ENCODE results near the gene MICOS13. TPM values are rescaled to one million over a fixed set of nuclear protein-coding genes. Genes with fewer than 3 reads are reported as not detected.
A peak's percentile ranks its signal among the peaks of the same experiment; 100 is the strongest.
"Not testable (repeated sequence)": the region's sequence is repeated elsewhere in the genome, so short reads cannot be mapped to it uniquely, and the experiment has no call there.

The MICOS13 gene
- total RNA-seq, 2 experiments from 2014 or later, result 38.7 to 39.5 TPM

DNA sequence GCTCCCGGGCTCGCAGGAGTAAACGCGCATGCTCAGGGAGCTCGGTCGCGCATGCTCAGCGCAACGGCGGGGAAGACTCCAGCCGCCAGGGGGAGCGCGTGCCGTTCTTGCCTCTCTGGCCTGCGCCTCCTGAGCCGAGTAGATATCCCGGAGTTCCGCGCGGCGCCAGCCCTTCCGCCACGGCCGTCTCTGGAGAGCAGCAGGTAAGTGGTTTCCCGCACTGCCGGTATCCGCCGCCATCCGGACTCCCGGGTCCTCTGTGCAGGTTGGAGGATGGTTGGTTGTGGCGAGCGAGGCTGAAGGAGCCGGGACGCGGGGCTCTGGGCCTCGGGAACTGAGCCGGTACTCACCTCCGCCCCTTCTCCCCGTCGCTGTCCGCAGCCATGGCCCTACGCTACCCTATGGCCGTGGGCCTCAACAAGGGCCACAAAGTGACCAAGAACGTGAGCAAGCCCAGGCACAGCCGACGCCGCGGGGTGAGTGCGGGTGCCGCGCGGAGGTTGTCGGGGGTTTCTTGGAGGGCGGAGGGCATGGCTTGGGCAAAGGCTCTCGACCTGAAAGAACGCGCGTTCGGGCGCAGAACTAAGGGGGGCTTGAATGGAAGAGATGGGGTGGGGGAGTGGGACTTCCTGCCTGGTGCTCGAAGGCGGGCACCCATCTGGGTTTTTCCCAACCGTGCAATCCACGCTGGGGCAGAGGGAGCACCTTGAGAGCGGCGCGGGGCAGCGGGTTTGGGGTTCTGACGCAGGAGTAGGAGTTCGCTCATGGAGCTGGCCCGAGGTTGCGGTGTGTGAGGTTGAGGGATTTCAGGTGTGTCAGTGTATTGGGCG is 10.0 kb upstream of the MICOS13 start, which contains the start of gene RPL36:
TSS of gene RPL36 (plus strand) at position 171 of the 830 bp plus-strand sequence. CDS start at position 384, 213 bp downstream.
- H3K36me3 Mint-ChIP-seq (ENCODE audit: low read depth), result peaks cover 43% of the 10 kb centered on the region
- H3K4me3 Mint-ChIP-seq, result peak within 1 kb of the TSS; percentile 90
- peak; percentile 99 for DNase-seq
- H3K27ac Mint-ChIP-seq, result peak within 1 kb of the TSS; percentile 91
- POLR2A ChIA-PET, result interaction anchor here (0.6 to 4.1 kb wide), 20 partner anchors 8 to 734 kb away, joined by 3 to 109 read pairs (median 4); partner anchors contain the start of genes CATSPERD, DUS3L, KHSRP and LONP1
- no peaks in the 10 kb centered on the region for H3K27me3 Mint-ChIP-seq
- CTCF ChIA-PET, result interaction anchor here (0.6 to 2.8 kb wide), 21 partner anchors 9 to 418 kb away, joined by 3 to 76 read pairs (median 4); partner anchors contain the start of genes CATSPERD, DUS3L, LONP1 and SAFB
- H3K4me1 Mint-ChIP-seq, result peaks cover 41% of the 10 kb centered on the region
- H3K9me3 Mint-ChIP-seq, result no peaks in the 10 kb centered on the region

DNA sequence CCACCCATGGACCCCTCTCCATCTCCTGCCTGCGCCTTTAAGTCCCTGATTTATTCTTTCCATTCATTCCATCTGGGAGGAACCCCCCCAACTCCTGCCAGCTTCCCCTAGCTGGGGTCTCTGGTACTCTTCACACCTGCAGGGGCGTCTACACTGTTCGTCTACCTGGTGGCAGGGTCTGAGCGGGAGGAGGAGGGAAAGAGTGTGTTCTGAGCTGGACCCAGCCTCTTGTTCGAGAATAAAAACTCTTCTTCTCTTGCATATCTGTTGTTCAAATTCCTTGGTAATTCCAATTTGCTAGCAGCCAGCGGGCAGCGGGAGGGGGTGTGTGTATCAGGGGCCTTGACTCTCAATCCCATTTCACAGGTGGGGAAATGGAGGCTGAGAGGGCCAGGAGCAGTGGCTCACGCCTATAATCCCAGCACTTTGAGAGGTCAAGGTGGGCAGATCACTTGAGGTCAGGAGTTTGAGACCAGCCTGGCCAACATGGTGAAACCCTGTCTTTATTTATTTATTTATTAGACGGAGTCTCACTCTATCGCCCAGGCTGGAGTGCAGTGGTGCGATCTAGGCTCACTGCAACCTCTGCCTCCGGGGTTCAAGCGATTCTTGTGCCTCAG is 8.1 kb upstream of the MICOS13 start:
- DNase-seq, H3K9me3 Mint-ChIP-seq, H3K27ac Mint-ChIP-seq, H3K27me3 Mint-ChIP-seq: not testable (repeated sequence)
- Mint-ChIP-seq H3K4me3 (peak overlapping the region; percentile 18), H3K36me3 (ENCODE audit: low read depth) (peaks cover 29% of the 10 kb centered on the region), H3K4me1 (peaks cover 37% of the 10 kb centered on the region)
- POLR2A ChIA-PET, result interaction anchor here (4.1 kb wide), 1 partner anchor 31 kb away, joined by 109 read pairs; the partner anchor contains the start of genes CATSPERD and LONP1
- CTCF ChIA-PET, result interaction anchor here (0.6 to 2.4 kb wide), 4 partner anchors 12 to 294 kb away, joined by 3 to 19 read pairs (median 4); partner anchors contain the start of genes SAFB and SAFB2

DNA sequence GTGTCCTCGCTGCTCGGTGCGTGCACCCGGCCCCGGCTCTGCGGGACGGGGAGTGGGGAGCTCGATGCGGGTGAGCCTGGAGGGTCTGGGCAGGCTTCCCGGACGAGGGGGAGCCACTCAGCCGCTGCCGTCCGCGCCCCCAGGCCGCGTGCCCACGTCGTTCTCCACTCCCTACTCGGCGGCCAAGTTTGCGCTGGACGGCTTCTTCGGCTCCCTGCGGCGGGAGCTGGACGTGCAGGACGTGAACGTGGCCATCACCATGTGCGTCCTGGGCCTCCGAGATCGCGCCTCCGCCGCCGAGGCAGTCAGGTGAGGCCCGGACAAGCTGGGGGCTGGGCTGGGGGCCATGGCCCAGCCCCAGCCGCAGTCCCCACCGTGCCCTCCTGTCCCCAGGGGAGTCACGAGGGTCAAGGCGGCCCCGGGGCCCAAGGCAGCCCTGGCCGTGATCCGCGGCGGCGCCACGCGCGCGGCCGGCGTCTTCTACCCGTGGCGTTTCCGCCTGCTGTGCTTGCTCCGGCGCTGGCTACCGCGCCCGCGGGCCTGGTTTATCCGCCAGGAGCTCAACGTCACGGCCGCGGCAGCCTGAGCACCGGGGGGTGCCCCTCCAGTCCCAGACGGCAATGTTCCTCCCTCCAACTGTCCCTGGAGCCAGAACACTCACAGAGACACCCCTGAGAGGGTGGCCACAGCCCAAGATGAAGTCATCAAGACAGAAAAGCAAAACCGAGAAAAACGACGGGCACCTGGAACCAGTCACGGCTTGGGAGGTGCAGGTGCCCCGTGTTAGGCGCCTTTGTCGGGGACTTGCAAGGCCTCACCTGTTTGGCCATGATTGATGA is 7.3 kb upstream of the MICOS13 start:
- H3K4me1 Mint-ChIP-seq, result peaks cover 30% of the 10 kb centered on the region
- CTCF ChIA-PET, result interaction anchor here (0.7 to 2.3 kb wide), 15 partner anchors 21 to 1698 kb away, joined by 3 to 21 read pairs (median 4); partner anchors contain the start of genes CATSPERD, DUS3L, FEM1A and KDM4B
- peaks cover 21% of the 10 kb centered on the region for H3K36me3 Mint-ChIP-seq (ENCODE audit: low read depth)
- no peaks in the 10 kb centered on the region for H3K9me3 Mint-ChIP-seq
- peak overlapping the region; percentile 75 for H3K4me3 Mint-ChIP-seq
- H3K27ac Mint-ChIP-seq, result no peak overlapping the region
- POLR2A ChIA-PET, result interaction anchor here (0.7 to 2.3 kb wide), 6 partner anchors 9 to 140 kb away, joined by 3 to 19 read pairs (median 4); partner anchors contain the start of genes CATSPERD, LONP1, SAFB and SAFB2
- DNase-seq, result no peak
- no peaks in the 10 kb centered on the region for H3K27me3 Mint-ChIP-seq

DNA sequence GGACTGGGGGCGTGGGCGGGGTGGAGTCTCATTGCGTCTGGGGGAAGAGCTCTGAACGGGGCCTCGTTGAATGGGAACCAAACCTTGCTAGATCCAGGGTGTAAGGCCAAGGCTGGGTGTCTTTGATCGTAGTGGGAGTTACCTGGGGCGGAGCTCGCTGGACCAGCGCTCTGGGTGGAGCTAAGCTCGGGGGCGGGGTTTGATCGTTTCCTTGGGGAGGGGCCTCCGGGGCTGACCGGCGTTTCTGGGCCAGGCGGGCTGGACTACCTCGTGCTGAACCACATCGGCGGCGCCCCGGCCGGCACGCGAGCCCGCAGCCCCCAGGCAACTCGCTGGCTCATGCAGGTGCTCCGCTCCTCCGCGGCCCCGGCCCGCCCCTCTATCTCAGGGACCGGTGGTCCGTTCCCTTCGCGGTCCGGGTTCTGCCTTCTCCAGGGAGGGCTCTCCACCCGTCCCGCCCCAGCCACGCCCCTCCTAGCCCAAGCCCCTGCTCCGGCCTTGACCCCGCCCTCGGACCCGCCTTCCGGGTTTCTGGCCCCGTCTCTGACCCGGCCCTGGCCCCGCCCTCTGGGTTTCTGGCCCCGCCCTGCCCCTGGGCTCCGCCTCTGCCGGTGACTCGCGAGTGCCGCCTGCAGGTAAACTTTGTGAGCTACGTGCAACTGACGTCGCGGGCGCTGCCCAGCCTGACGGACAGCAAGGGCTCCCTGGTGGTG is 6.5 kb upstream of the MICOS13 start:
- Mint-ChIP-seq H3K27me3 (peaks cover 5% of the 10 kb centered on the region), H3K27ac (peak overlapping the region; percentile 83), H3K4me1 (peaks cover 29% of the 10 kb centered on the region), H3K9me3 (no peaks in the 10 kb centered on the region), H3K36me3 (ENCODE audit: low read depth) (peaks cover 14% of the 10 kb centered on the region), H3K4me3 (peak overlapping the region; percentile 75)
- ChIA-PET CTCF (interaction anchor here (0.7 to 2.3 kb wide), 16 partner anchors 22 to 1697 kb away, joined by 3 to 21 read pairs (median 4); partner anchors contain the start of genes CATSPERD, DUS3L, FEM1A and KDM4B), POLR2A (interaction anchor here (1.0 to 2.3 kb wide), 7 partner anchors 8 to 142 kb away, joined by 3 to 19 read pairs (median 5); partner anchors contain the start of genes CATSPERD, LONP1, SAFB and SAFB2)
- peak; percentile 99 for DNase-seq

DNA sequence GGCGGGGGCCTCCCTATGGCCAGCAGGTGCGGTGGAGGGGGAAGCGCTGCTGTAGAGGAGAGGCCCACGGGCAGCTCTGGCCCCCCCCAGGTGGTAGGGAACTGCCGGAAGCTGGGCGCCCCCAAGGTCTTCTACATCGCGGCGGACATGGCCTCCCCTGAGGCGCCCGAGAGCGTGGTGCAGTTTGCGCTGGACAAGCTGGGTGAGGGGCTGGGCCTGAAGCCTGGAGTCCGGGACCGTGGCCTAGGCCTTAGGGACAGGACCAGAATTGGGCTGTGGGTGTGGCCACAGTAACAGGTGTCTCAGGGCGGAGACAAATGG is 6.0 kb upstream of the MICOS13 start:
- CTCF ChIA-PET, result interaction anchor here (1.0 to 2.3 kb wide), 8 partner anchors 22 to 301 kb away, joined by 3 to 21 read pairs (median 8); partner anchors contain the start of genes CATSPERD, LONP1, SAFB and SAFB2
- POLR2A ChIA-PET, result interaction anchor here (1.0 to 2.3 kb wide), 7 partner anchors 8 to 143 kb away, joined by 3 to 19 read pairs (median 5); partner anchors contain the start of genes CATSPERD, LONP1, SAFB and SAFB2
- peaks cover 34% of the 10 kb centered on the region for H3K4me1 Mint-ChIP-seq
- H3K36me3 Mint-ChIP-seq (ENCODE audit: low read depth), result peaks cover 13% of the 10 kb centered on the region
- H3K9me3 Mint-ChIP-seq, result no peaks in the 10 kb centered on the region
- no peak for DNase-seq
- peaks cover 8% of the 10 kb centered on the region for H3K27me3 Mint-ChIP-seq
- H3K4me3 Mint-ChIP-seq, result peak overlapping the region; percentile 75
- peak overlapping the region; percentile 83 for H3K27ac Mint-ChIP-seq

DNA sequence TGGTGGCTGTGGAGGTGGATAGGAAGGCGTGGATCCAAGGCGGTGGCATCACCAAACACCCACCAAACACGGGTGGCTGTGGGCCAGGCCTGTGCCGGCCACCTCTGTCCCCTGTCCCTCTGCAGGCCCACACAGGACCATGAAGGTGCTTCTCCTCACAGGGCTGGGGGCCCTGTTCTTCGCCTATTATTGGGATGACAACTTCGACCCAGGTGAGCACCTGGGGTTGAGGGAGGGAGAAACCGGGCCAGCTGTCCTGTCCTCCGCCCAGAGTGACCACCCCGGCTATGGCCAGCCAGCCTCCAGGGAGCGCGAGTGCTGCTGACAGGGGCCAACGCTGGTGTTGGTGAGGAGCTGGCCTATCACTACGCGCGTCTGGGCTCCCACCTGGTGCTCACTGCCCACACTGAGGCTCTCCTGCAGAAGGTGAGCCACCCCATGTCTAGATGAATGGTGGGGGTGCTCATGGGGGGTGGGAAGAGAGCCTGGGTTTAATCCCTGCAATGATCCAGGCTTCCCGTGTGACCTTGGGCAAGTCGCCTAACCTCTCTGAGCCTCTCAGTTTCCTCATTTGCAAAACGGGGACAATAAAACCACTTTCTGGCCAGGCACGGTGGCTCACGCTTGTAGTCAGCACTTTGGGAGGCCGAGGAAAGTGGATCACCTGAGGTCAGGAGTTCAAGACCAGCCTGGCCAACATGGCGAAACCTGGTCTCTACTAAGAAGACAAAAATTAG is 4.5 kb upstream of the MICOS13 start:
- ChIA-PET CTCF (no interaction called here), POLR2A (no interaction called here)
- Mint-ChIP-seq H3K4me3 (no peak overlapping the region), H3K27me3 (peaks cover 8% of the 10 kb centered on the region), H3K4me1 (peaks cover 30% of the 10 kb centered on the region), H3K9me3 (no peaks in the 10 kb centered on the region), H3K36me3 (ENCODE audit: low read depth) (peaks cover 2% of the 10 kb centered on the region), H3K27ac (no peak overlapping the region)
- DNase-seq, result no peak

DNA sequence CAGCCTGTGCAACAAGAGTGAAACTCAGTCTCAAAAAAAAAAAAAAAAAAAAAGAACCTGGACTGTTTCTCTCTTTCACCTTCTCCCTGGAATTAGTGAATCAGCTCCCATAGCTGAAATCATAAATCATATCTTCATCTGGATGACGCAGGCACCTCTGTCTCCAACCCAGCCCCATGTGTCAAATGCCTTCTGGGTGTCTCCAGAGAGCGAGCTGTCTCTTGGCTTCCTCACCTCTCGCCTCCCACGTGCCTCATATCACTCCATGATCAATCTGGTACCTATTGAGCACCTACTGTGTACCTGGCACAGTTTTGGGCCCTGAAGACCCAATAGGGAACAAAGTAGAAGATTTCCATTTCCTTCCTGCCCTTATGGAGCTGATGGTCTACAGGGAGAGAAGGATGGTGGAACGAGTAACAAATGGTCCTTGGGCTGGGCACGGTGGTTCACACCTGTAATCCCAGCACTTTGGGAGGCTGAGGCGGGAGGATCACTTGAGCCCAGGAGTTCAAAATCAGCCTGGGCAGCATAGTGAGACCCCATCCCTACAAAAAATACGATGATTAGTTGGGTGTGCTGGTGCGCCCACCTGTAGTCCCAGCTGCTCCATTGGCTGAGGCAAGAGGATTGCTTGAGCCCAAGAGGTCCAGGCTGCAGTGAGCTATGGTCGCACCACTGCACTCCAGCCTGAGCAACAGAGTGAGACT is 3.0 kb upstream of the MICOS13 start:
- ChIA-PET POLR2A (interaction anchor here (2.2 kb wide), 1 partner anchor 8 kb away, joined by 9 read pairs; no protein-coding TSS in a partner anchor), CTCF (interaction anchor here (0.6 to 0.7 kb wide), 2 partner anchors 25 to 63 kb away, joined by 3 to 4 read pairs; no protein-coding TSS in a partner anchor)
- H3K36me3 Mint-ChIP-seq (ENCODE audit: low read depth), result peaks cover 6% of the 10 kb centered on the region
- no peaks in the 10 kb centered on the region for H3K9me3 Mint-ChIP-seq
- H3K27ac Mint-ChIP-seq, result no peak overlapping the region
- H3K4me1 Mint-ChIP-seq, result peaks cover 33% of the 10 kb centered on the region
- H3K27me3 Mint-ChIP-seq, result peaks cover 8% of the 10 kb centered on the region
- no peak for DNase-seq
- no peak overlapping the region for H3K4me3 Mint-ChIP-seq

DNA sequence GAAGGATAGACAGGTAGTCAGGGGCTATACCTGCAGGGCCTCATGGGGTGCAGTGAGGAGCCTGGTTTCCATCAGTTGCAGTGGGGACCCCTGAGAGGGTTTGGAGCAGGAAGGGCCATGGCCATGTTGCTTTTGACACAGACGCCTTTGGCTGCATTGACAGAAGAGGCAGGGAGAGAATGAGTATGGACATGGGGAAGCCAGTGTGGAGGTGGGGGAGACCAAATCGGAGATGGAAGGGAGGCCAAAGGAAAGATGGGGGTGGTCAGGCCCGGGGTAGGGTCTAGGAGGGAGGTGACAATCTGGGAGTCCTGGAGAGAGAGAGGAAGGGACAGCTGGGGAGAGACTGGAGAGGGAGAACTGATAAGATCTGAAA is 1.8 kb upstream of the MICOS13 start:
- H3K4me3 Mint-ChIP-seq, result peak overlapping the region; percentile 63
- no peaks in the 10 kb centered on the region for H3K9me3 Mint-ChIP-seq
- peaks cover 6% of the 10 kb centered on the region for H3K36me3 Mint-ChIP-seq (ENCODE audit: low read depth)
- no peak overlapping the region for H3K27ac Mint-ChIP-seq
- ChIA-PET CTCF (interaction anchor here (1.2 kb wide), 1 partner anchor 8 kb away, joined by 5 read pairs; the partner anchor contains the start of gene RPL36), POLR2A (interaction anchor here (1.2 to 2.2 kb wide), 2 partner anchors 9 to 37 kb away, joined by 3 to 9 read pairs; no protein-coding TSS in a partner anchor)
- H3K27me3 Mint-ChIP-seq, result peaks cover 8% of the 10 kb centered on the region
- DNase-seq, result no peak
- H3K4me1 Mint-ChIP-seq, result peaks cover 29% of the 10 kb centered on the region

DNA sequence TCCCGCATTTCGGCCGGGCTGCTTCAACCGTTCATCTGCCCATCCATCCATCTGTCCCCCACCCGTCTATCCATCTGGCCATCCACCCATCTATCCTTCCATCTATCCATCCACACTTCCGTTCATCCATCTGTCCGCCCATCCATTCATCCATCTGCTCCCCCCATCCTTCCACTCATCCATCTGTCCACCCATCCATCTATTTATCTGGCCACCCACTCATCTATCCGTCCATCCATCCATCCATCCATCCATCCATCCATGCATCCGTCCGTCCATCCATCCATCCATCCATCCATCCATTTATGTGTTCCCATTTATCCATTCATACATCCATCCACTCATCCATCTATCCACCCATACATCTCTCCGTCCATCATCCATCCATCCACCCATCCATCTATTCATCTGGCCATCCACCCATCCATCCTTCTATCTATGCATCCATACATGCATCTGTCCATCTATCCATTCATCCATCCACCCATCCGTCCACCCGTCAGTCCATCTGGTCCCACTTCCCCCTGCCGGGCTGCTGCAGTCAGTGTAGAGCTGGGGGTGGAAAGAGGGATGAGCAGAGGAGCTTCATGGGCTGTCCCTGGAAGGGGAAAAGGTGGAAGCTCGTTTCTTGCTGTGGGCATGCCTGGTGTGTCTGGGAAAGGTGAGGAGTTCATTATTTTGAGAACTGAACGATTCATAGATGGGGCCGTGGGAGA is 1.2 kb upstream of the MICOS13 start:
- Mint-ChIP-seq H3K4me1 (peaks cover 27% of the 10 kb centered on the region), H3K27ac (peak overlapping the region; percentile 32), H3K9me3 (no peaks in the 10 kb centered on the region), H3K4me3 (peak overlapping the region; percentile 63), H3K27me3 (peaks cover 8% of the 10 kb centered on the region), H3K36me3 (ENCODE audit: low read depth) (peaks cover 6% of the 10 kb centered on the region)
- POLR2A ChIA-PET, result interaction anchor here (1.2 to 2.2 kb wide), 2 partner anchors 10 to 37 kb away, joined by 3 to 9 read pairs; no protein-coding TSS in a partner anchor
- no peak for DNase-seq
- CTCF ChIA-PET, result interaction anchor here (1.2 kb wide), 1 partner anchor 8 kb away, joined by 5 read pairs; the partner anchor contains the start of gene RPL36

DNA sequence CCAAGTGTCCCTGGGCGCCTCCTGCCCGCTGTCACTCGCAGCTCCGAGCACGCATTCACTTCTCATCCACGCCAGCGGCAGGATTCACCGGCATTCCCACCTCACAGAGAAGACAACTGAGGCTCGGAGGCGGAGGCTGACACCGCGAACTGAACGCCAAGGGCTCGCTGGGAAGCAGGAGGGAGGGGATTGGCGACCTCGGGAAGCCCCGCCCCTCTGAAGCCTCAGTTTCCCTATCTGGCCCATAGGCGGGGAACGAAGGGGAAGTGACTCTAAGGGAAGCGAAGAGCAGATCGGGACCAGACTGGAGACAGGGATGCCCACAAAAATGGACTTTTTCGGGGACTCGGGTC is 256 bp downstream of the MICOS13 start:
- Mint-ChIP-seq H3K4me1 (peaks cover 24% of the 10 kb centered on the region), H3K36me3 (ENCODE audit: low read depth) (peaks cover 6% of the 10 kb centered on the region), H3K4me3 (peak overlapping the region; percentile 94), H3K9me3 (no peaks in the 10 kb centered on the region), H3K27ac (peak overlapping the region; percentile 87), H3K27me3 (peaks cover 8% of the 10 kb centered on the region)
- no peak for DNase-seq
- ChIA-PET POLR2A (interaction anchor here (0.9 to 1.0 kb wide), 3 partner anchors 10 to 38 kb away, joined by 3 to 4 read pairs (median 3); no protein-coding TSS in a partner anchor), CTCF (no interaction called here)

Data from activated CD4-positive, alpha-beta memory T cell treated with anti-CD3 and anti-CD28 coated beads, Interleukin-2, amount 10 ng/mL, durations not matched to agents 7 days and 5 days (primary cell).